GM12891 (cell line): ENCODE measurements around the gene SRL.

Experiments
- DNase-seq: peaks from one replicate; pipeline ENCODE4 v3.0.0; 2011; ENCODE audit warnings: low spot score; ENCODE audit not compliant: insufficient read length
- FAIRE-seq: peaks from 2 replicates; lab custom pipeline; 2011; peaks lifted over from hg19 to GRCh38; lab: Jason Lieb, UNC
- PAX5 ChIP-seq: IDR thresholded peaks from 2 replicates; pipeline ENCODE4 v1.6.1; 2011; ENCODE audit warnings: low read length, moderate library complexity, mild to moderate bottlenecking; ENCODE audit not compliant: insufficient read depth, severe bottlenecking
- POLR2A ChIP-seq: IDR thresholded peaks from 2 replicates; pipeline ENCODE4 v1.6.1; 2011; ENCODE audit warnings: low read depth, low read length, control low read depth
- POLR2AphosphoS5 ChIP-seq: IDR thresholded peaks from 2 replicates; pipeline ENCODE4 v1.6.1; 2011; ENCODE audit warnings: low read depth, low read length, control low read depth
- POU2F2 ChIP-seq: IDR thresholded peaks from 2 replicates; pipeline ENCODE4 v1.6.1; 2011; ENCODE audit warnings: low read depth, mild to moderate bottlenecking, control low read depth, low read length, moderate library complexity
- SPI1 ChIP-seq: IDR thresholded peaks from 2 replicates; pipeline ENCODE4 v1.6.1; 2011; ENCODE audit warnings: low read depth, low read length, control low read depth
- TAF1 ChIP-seq: IDR thresholded peaks from 2 replicates; pipeline ENCODE4 v1.6.1; 2011; ENCODE audit warnings: low read depth, low read length, control low read depth

SRL gene

GRCh38 chr16:4246777-4247459 is 5.0 kb upstream of the SRL start:
- FAIRE-seq (no peak), DNase-seq (no peak)
- TF ChIP-seq PAX5 (no peak), SPI1 (no peak), TAF1 (no peak), POU2F2 (no peak), POLR2A (no peak), POLR2AphosphoS5 (no peak)

DNA sequence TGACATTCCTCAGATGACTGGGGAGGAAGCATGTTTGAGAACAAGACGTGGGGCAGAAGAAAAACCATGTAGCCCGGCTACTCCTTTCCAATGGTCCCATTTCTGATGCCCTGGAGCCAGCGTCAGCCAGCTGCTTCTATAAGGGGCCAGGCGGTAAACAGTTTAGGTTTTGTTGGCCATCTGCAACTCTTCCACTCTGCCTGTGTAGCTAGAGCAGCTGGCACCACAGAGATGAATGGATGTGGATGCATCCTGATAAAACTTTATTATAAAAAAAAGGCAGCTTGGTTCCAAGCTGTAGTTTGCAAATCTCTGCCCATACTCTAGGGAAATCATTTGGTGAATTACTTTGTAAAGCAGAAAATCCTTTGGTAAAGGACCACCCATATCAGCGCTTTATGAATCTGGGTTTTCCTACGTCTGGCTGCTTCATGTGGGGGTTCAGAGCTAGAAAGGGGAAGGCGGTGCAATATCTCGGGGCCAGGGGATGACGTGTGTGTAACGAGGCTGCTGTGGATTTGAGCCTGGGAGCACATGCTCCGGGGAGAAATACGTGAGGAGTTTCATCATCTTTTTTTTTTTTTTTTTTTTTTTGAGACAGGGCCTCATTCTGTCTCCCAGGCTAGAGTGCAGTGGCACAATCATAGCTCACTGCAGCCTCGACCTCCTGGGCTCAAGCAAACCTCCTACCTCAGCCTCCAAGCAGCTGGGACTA is 3.4 kb upstream of the SRL start:
- FAIRE-seq (no peak), DNase-seq (no peak)
- TF ChIP-seq PAX5 (no peak), SPI1 (no peak), POLR2AphosphoS5 (no peak), TAF1 (no peak), POU2F2 (no peak), POLR2A (no peak)

DNA sequence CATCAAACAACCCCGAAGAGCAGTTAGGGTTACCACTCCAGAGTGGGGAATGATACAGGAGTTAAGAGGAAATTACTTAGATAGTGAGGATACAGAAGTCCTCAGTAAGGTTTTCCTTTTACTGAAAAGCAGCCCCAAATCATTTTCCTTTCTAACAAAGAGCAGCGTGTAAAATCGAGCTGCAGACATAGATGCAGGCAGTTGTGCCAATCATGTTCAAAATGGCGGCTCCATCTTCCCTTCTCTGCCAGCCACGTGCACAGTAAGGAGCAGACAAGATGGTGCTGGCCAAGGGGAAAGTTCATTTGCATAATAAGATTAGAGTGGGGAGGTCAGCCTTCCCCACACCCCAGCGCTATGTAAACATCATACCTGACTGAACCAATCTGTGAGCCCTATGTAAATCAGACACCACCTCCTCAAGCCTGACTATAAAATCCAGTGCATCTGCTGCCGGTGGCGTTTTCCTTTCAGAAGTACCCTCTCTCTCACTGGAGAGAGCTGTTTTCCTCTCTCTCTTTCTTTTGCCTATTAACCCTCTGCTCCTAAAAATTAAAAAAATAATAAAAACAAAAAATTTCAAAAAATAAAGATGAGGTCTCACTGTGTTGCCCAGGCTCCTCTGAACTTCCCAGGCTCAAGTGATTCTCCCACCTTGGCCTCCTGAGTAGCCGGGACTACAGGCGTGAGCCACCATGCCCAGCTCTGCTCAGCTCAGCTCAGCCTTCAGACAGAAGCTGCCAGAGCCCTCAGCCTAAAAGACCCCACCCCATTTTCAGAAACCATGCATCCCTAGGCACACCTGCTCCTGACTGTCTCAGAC is 2.6 kb upstream of the SRL start:
- TF ChIP-seq POLR2AphosphoS5 (no peak), POLR2A (no peak), POU2F2 (no peak), SPI1 (no peak), TAF1 (no peak), PAX5 (no peak)
- FAIRE-seq (no peak), DNase-seq (no peak)

GRCh38 chr16:4241258-4241927 is 487 bp downstream of the SRL start:
- DNase-seq (no peak), FAIRE-seq (no peak)
- TF ChIP-seq POU2F2 (no peak), POLR2AphosphoS5 (no peak), PAX5 (no peak)

DNA sequence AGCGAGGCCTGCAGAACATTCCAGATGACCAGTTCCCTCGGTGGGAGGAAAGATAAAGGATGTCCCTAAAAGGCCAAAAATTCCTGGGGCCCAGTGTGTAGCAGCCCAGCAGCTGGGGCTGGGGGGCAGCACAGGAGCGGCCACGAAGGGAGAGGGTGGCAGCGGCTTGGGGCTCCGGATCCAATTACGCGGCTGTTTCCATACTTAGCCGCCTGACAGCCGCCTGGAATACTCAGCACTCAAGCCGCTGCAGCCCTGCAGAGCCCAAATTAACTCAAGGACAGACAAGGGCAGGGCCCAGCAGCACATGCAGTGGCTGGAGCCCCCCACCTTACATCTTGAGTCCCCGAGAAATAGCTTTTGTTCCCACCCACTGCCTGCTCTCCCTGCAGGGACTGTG is 1.3 kb downstream of the SRL start:
- DNase-seq, result no peak
- FAIRE-seq, result no peak
- no peak for TF ChIP-seq POU2F2
- no peak for TF ChIP-seq SPI1
- TF ChIP-seq POLR2AphosphoS5, result no peak
- no peak for TF ChIP-seq PAX5

GRCh38 chr16:4239682-4240175 is 2.2 kb downstream of the SRL start:
- FAIRE-seq (no peak), DNase-seq (no peak)
- TF ChIP-seq TAF1 (no peak), PAX5 (no peak), SPI1 (no peak), POLR2A (no peak), POU2F2 (no peak), POLR2AphosphoS5 (no peak)

GRCh38 chr16:4239020-4239419 is 2.9 kb downstream of the SRL start:
- FAIRE-seq (no peak), DNase-seq (no peak)
- TF ChIP-seq POLR2A (no peak), PAX5 (no peak), SPI1 (no peak), TAF1 (no peak), POLR2AphosphoS5 (no peak), POU2F2 (no peak)

- DNase-seq, result no peak
- no peak for TF ChIP-seq TAF1
- no peak for TF ChIP-seq POLR2A
- TF ChIP-seq SPI1, result no peak
- TF ChIP-seq POLR2AphosphoS5, result no peak
- no peak for TF ChIP-seq POU2F2
- no peak for TF ChIP-seq PAX5
- FAIRE-seq, result no peak
These were observed 8.4 kb downstream of the SRL start for GRCh38 chr16:4233431-4233830.

GRCh38 chr16:4232541-4233386 is 9.1 kb downstream of the SRL start:
- no peak for DNase-seq
- TF ChIP-seq TAF1, result no peak
- TF ChIP-seq POLR2A, result no peak
- TF ChIP-seq SPI1, result no peak
- no peak for TF ChIP-seq POU2F2
- no peak for TF ChIP-seq POLR2AphosphoS5
- no peak for TF ChIP-seq PAX5
- FAIRE-seq, result no peak
